ENCODE measurements around the gene LARP1. TPM values are rescaled to one million over a fixed set of nuclear protein-coding genes. Genes with fewer than 3 reads are reported as not detected.

Gene LARP1
- total and polyA plus RNA-seq, 4 donors: 26.0 to 74.1 (median 32.6) TPM

DNA sequence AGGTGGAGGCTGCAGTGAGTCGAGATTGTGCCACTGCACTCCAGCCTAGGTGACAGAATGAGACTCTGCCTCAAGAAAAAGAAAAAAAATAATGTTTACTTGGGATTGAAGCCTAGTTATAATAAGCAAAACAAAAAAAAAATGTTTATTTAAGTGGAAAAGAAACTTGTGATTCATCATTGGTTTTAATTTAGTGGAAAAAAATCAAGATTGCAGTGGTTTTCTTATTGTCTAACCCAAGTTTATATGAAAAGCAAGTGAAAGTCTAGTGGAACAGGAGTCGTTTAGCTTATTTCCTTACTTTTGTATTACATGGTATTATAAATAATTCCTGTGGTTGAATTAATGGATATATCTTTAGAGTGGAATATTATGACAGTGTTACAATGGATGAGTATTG is 111.7 kb downstream of the LARP1 start:
- WGBS: 89% methylated on average over 2 of the region's 2 CpGs
- TF ChIP-seq RAD21 (IDR thresholded peaks at IDR 0.05) (no peak), HNF4G (IDR thresholded peaks at IDR 0.05) (no peak), EGR1 (IDR thresholded peaks at IDR 0.05; ENCODE audit: low read depth in 2 of 2) (no peak), ZBTB33 (IDR thresholded peaks at IDR 0.05) (no peak), NR2F2 (IDR thresholded peaks at IDR 0.05) (no peak), FOXA2 (IDR thresholded peaks at IDR 0.05) (no peak), JUND (IDR thresholded peaks at IDR 0.05) (no peak), TAF1 (conservative IDR thresholded peaks at IDR 0.05) (no peak)
- DNase-seq (ENCODE audit: low spot score): no peak
- Histone ChIP-seq H3K27me3 (ENCODE audit: control insufficient read depth in 4 of 4, insufficient read depth in 4 of 4, low read length in 3 of 4) (no peaks in the 10 kb centered on the region), H3K9ac (ENCODE audit: low read depth in 1 of 2, low read length in 2 of 2) (no peak overlapping the region), H3K4me3 (ENCODE audit: low read depth in 1 of 3, low read length in 3 of 3) (no peak overlapping the region), H3K4me1 (ENCODE audit: control insufficient read depth in 4 of 4, insufficient read depth in 4 of 4, low read length in 3 of 4) (peaks cover 0 to 2% (median 0%) of the 10 kb centered on the region in 4 donors), H3K9me3 (ENCODE audit: control insufficient read depth in 4 of 4, low read length in 3 of 4) (no peaks in the 10 kb centered on the region), H3K27ac (ENCODE audit: low read depth in 1 of 2, low read length in 2 of 2) (no peak overlapping the region), H3K36me3 (ENCODE audit: control insufficient read depth in 4 of 4, insufficient read depth in 3 of 4, low read depth in 1 of 4, low read length in 3 of 4) (peaks cover 0 to 27% (median 23%) of the 10 kb centered on the region in 4 donors)

Small RNA genes within 50 kb of the gene (small RNA-seq; reads per million reads assigned to genes)
- gene MIR378H (not detected), gene RF00019 (not detected)

Other genes with a start within 250 kb of the LARP1 start
- gene FAXDC2, start 95.2 kb downstream of the LARP1 start, total RNA-seq: 100 to 1,000 TPM in 1 of 2 donors, 10 to 100 TPM in 1; 73.0 to 110 TPM
- gene FAXDC2, start 95.2 kb downstream of the LARP1 start, polyA plus RNA-seq: 10 to 100 TPM; 27.5 to 56.1 TPM
- gene CNOT8, start 103.2 kb downstream of the LARP1 start, total RNA-seq: 10 to 100 TPM; 28.9 to 38.9 TPM
- gene CNOT8, start 103.2 kb downstream of the LARP1 start, polyA plus RNA-seq: 10 to 100 TPM; 12.6 to 12.7 TPM
- gene GEMIN5, start 182.8 kb downstream of the LARP1 start, total RNA-seq: 10 to 100 TPM in 1 of 2 donors, 1 to 10 TPM in 1; 8.7 to 10.3 TPM
- gene GEMIN5, start 182.8 kb downstream of the LARP1 start, polyA plus RNA-seq: 1 to 10 TPM; 3.0 to 3.6 TPM
- 10 to 100 TPM; 12.5 to 14.7 TPM for gene MRPL22, start 185.7 kb downstream of the LARP1 start, total RNA-seq
- gene MRPL22, start 185.7 kb downstream of the LARP1 start, polyA plus RNA-seq: 10 to 100 TPM; 27.1 to 57.3 TPM

All from liver (tissue), 10 donors.